DND-41 (cell line): ENCODE data around the gene BHMT2.

Experiments
- CTCF ChIP-seq: IDR thresholded peaks from 2 replicates; pipeline ENCODE4 v1.5.1; 2012; ENCODE audit warnings: borderline replicate concordance, low read length, moderate library complexity, mild to moderate bottlenecking; ENCODE audit not compliant: poor library complexity, severe bottlenecking; ENCODE audit errors: extremely low read depth
- EZH2 ChIP-seq: IDR thresholded peaks from 3 replicates; pipeline ENCODE4 v1.6.1; 2012; ENCODE audit warnings: borderline replicate concordance, low read depth, mild to moderate bottlenecking, moderate library complexity, low read length, inconsistent platforms; ENCODE audit not compliant: severe bottlenecking

- no peak for TF ChIP-seq CTCF
- no peak for TF ChIP-seq EZH2
Observed at GRCh38 chr5:79032782-79033181, 36.8 kb upstream of the BHMT2 start.
